ENCODE results near the gene CACNB1. TPM values are rescaled to one million over a fixed set of nuclear protein-coding genes. Genes with fewer than 3 reads are reported as not detected.
A peak's percentile ranks its signal among the peaks of the same experiment; 100 is the strongest.

The CACNB1 gene
- total RNA-seq, 1 experiment from 2014 or later = 44.1 TPM

- Mint-ChIP-seq H3K27ac (ENCODE audit: unreplicated experiment) (no peak overlapping the region), H3K4me1 (ENCODE audit: low read depth, unreplicated experiment) (peaks cover 20% of the 10 kb centered on the region), H3K4me3 (ENCODE audit: low read depth, unreplicated experiment) (no peak overlapping the region), H3K9me3 (ENCODE audit: low read depth, unreplicated experiment) (no peaks in the 10 kb centered on the region), H3K27me3 (ENCODE audit: unreplicated experiment) (no peaks in the 10 kb centered on the region), H3K36me3 (ENCODE audit: insufficient read depth, unreplicated experiment) (peaks cover 46% of the 10 kb centered on the region)
- intact Hi-C loops (cut with micrococcal nuclease; ENCODE audit: unreplicated experiment) = no loop called here
- no TSS peak for BruUV-seq (replicated peaks)
- CTCF ChIA-PET = interaction anchor here (0.7 to 4.0 kb wide), 9 partner anchors 8 to 53 kb away, joined by 3 to 26 read pairs (median 5); no protein-coding TSS in a partner anchor
- no peak for DNase-seq
- TF ChIP-seq CTCF (IDR thresholded peaks at IDR 0.05; ENCODE audit: unreplicated experiment) = no peak
Observed at GRCh38 chr17:39194985-39195524, 2.4 kb downstream of the CACNB1 start.

- intact Hi-C loops (cut with micrococcal nuclease; ENCODE audit: unreplicated experiment) = no loop called here
- Mint-ChIP-seq H3K27me3 (ENCODE audit: unreplicated experiment) (no peaks in the 10 kb centered on the region), H3K36me3 (ENCODE audit: insufficient read depth, unreplicated experiment) (peaks cover 39% of the 10 kb centered on the region), H3K27ac (ENCODE audit: unreplicated experiment) (no peak overlapping the region), H3K4me3 (ENCODE audit: low read depth, unreplicated experiment) (no peak overlapping the region), H3K9me3 (ENCODE audit: low read depth, unreplicated experiment) (no peaks in the 10 kb centered on the region), H3K4me1 (ENCODE audit: low read depth, unreplicated experiment) (peaks cover 13% of the 10 kb centered on the region)
- CTCF ChIA-PET = interaction anchor here (0.7 to 4.0 kb wide), 12 partner anchors 8 to 1486 kb away, joined by 3 to 26 read pairs (median 5); no protein-coding TSS in a partner anchor
- peak; percentile 83 for TF ChIP-seq CTCF (IDR thresholded peaks at IDR 0.05; ENCODE audit: unreplicated experiment)
- peak; percentile 79 for DNase-seq
- BruUV-seq (replicated peaks) = no TSS peak
Observed at GRCh38 chr17:39194089-39194984, 3.1 kb downstream of the CACNB1 start.

GRCh38 chr17:39193346-39193745, 4.1 kb downstream of the CACNB1 start:
- no peak for TF ChIP-seq CTCF (IDR thresholded peaks at IDR 0.05; ENCODE audit: unreplicated experiment)
- H3K4me3 Mint-ChIP-seq (ENCODE audit: low read depth, unreplicated experiment) = no peak overlapping the region
- CTCF ChIA-PET = interaction anchor here (0.6 to 4.0 kb wide), 5 partner anchors 14 to 348 kb away, joined by 3 to 26 read pairs (median 3); no protein-coding TSS in a partner anchor
- DNase-seq = no peak
- no TSS peak for BruUV-seq (replicated peaks)
- intact Hi-C loops (cut with micrococcal nuclease; ENCODE audit: unreplicated experiment) = no loop called here
- H3K36me3 Mint-ChIP-seq (ENCODE audit: insufficient read depth, unreplicated experiment) = peaks cover 31% of the 10 kb centered on the region
- H3K27ac Mint-ChIP-seq (ENCODE audit: unreplicated experiment) = no peak overlapping the region
- H3K4me1 Mint-ChIP-seq (ENCODE audit: low read depth, unreplicated experiment) = peaks cover 6% of the 10 kb centered on the region
- no peaks in the 10 kb centered on the region for H3K9me3 Mint-ChIP-seq (ENCODE audit: low read depth, unreplicated experiment)
- no peaks in the 10 kb centered on the region for H3K27me3 Mint-ChIP-seq (ENCODE audit: unreplicated experiment)

- peaks cover 31% of the 10 kb centered on the region for H3K36me3 Mint-ChIP-seq (ENCODE audit: insufficient read depth, unreplicated experiment)
- H3K4me3 Mint-ChIP-seq (ENCODE audit: low read depth, unreplicated experiment) = no peak overlapping the region
- intact Hi-C loops (cut with micrococcal nuclease; ENCODE audit: unreplicated experiment) = no loop called here
- no peak for TF ChIP-seq CTCF (IDR thresholded peaks at IDR 0.05; ENCODE audit: unreplicated experiment)
- CTCF ChIA-PET = interaction anchor here (0.6 to 4.0 kb wide), 7 partner anchors 14 to 348 kb away, joined by 3 to 26 read pairs (median 3); no protein-coding TSS in a partner anchor
- H3K9me3 Mint-ChIP-seq (ENCODE audit: low read depth, unreplicated experiment) = no peaks in the 10 kb centered on the region
- BruUV-seq (replicated peaks) = no TSS peak
- H3K4me1 Mint-ChIP-seq (ENCODE audit: low read depth, unreplicated experiment) = peaks cover 1% of the 10 kb centered on the region
- no peak for DNase-seq
- no peaks in the 10 kb centered on the region for H3K27me3 Mint-ChIP-seq (ENCODE audit: unreplicated experiment)
- no peak overlapping the region for H3K27ac Mint-ChIP-seq (ENCODE audit: unreplicated experiment)
Observed at GRCh38 chr17:39192901-39193300, 4.6 kb downstream of the CACNB1 start.

All from Calu3 (cell line).